OCI-LY1 (cell line): Measurements from ENCODE around the gene ORAI3.

Experiments used
- H2AFZ ChIP-seq: fragments of 200-600 bp; sonication (generic), shearing (Covaris generic); 2 replicates; pipeline ENCODE4 v1.6.0; 2014; ENCODE audit warnings: antibody characterized with exemption, mild to moderate bottlenecking, low read length
- H3F3A ChIP-seq: fragments of 200-600 bp; sonication (generic), shearing (Covaris generic); 2 replicates; pipeline ENCODE4 v1.6.0; 2014; ENCODE audit warnings: mild to moderate bottlenecking, antibody characterized with exemption, low read length, moderate library complexity; ENCODE audit not compliant: insufficient read depth
- H3K27ac ChIP-seq: fragments of 200-600 bp; sonication (generic); 2 replicates; pipeline ENCODE4 v1.5.1; 2014; ENCODE audit warnings: low read length, mixed run types, mild to moderate bottlenecking, low read depth; ENCODE audit not compliant: poor library complexity, severe bottlenecking
- H3K27me3 ChIP-seq: fragments of 200-600 bp; sonication (generic); 2 replicates; pipeline ENCODE4 v1.6.0; 2014; ENCODE audit warnings: antibody characterized with exemption, mild to moderate bottlenecking, low read length, moderate library complexity; ENCODE audit not compliant: insufficient read depth
- H3K36me3 ChIP-seq: fragments of 200-600 bp; sonication (generic); 2 replicates; pipeline ENCODE4 v1.6.1; 2014; ENCODE audit warnings: mild to moderate bottlenecking, antibody characterized with exemption, low read length, moderate library complexity, mixed read lengths; ENCODE audit not compliant: insufficient read depth
- H3K4me1 ChIP-seq: fragments of 200-600 bp; sonication (generic); 2 replicates; pipeline ENCODE4 v1.5.1; 2014; ENCODE audit warnings: mild to moderate bottlenecking, low read length, moderate library complexity; ENCODE audit not compliant: insufficient read depth, severe bottlenecking
- H3K4me2 ChIP-seq: fragments of 200-600 bp; sonication (generic), shearing (Covaris generic); 2 replicates; pipeline ENCODE4 v1.6.1; 2014; ENCODE audit warnings: low read length
- H3K4me3 ChIP-seq: fragments of 200-600 bp; sonication (generic); 2 replicates; pipeline ENCODE4 v1.5.1; 2014; ENCODE audit warnings: low read length, low read depth, mild to moderate bottlenecking, mixed read lengths; ENCODE audit not compliant: poor library complexity, severe bottlenecking
- H3K79me2 ChIP-seq: fragments of 200-600 bp; shearing (Covaris generic); 2 replicates; pipeline ENCODE4 v1.6.1; 2016; ENCODE audit warnings: mixed run types, low read length, mixed read lengths; ENCODE audit not compliant: insufficient read depth
- H3K9ac ChIP-seq: fragments of 200-600 bp; sonication (generic), shearing (Covaris generic); 2 replicates; pipeline ENCODE4 v1.6.1; 2014; ENCODE audit warnings: mild to moderate bottlenecking, low read length, mixed read lengths
- H3K9me2 ChIP-seq: fragments of 200-600 bp; sonication (generic), shearing (Covaris generic); 2 replicates; pipeline ENCODE4 v1.6.1; 2014; ENCODE audit warnings: low read depth, mild to moderate bottlenecking, low read length, mixed read lengths
- H3K9me3 ChIP-seq: fragments of 200-600 bp; shearing (Covaris generic); 2 replicates; pipeline ENCODE4 v1.6.1; 2014; ENCODE audit warnings: low read length, mixed read lengths
- H4K20me1 ChIP-seq: fragments of 200-600 bp; sonication (generic), shearing (Covaris generic); 2 replicates; pipeline ENCODE4 v1.6.0; 2016; ENCODE audit warnings: mild to moderate bottlenecking, low read length; ENCODE audit not compliant: insufficient read depth
- CTCF ChIP-seq: fragments of 200-600 bp; sonication (generic), shearing (Covaris generic); IDR thresholded peaks from 2 replicates; pipeline ENCODE4 v1.5.1; 2017; ENCODE audit warnings: mild to moderate bottlenecking, antibody characterized with exemption, low read length, moderate library complexity, mixed read lengths
- EZH2 ChIP-seq: fragments of 200-600 bp; sonication (generic), shearing (Covaris generic); IDR thresholded peaks from 2 replicates; pipeline ENCODE4 v1.8.0; 2017; ENCODE audit warnings: borderline replicate concordance, mixed run types, mild to moderate bottlenecking, antibody characterized with exemption, low read length, moderate library complexity, mixed read lengths

Gene ORAI3

GRCh38 chr16:30930160-30930571, 18.7 kb upstream of the ORAI3 start:
- Histone ChIP-seq H4K20me1 (no peaks in the 10 kb centered on the region), H2AFZ (no peak overlapping the region), H3K9ac (no peak overlapping the region), H3K4me3 (no peak overlapping the region), H3F3A (no peaks in the 10 kb centered on the region), H3K27me3 (no peaks in the 10 kb centered on the region), H3K4me1 (peaks cover 12% of the 10 kb centered on the region), H3K36me3 (peaks cover 28% of the 10 kb centered on the region; the same call in 1 of the 2 replicates), H3K27ac (no peak overlapping the region), H3K4me2 (no peak overlapping the region), H3K79me2 (no peaks in the 10 kb centered on the region), H3K9me2 (no peaks in the 10 kb centered on the region), H3K9me3 (no peaks in the 10 kb centered on the region)
- no peak for TF ChIP-seq CTCF
- no peak for TF ChIP-seq EZH2

GRCh38 chr16:30931068-30931650, 17.7 kb upstream of the ORAI3 start:
- Histone ChIP-seq H2AFZ (no peak overlapping the region), H3K79me2 (no peaks in the 10 kb centered on the region), H3K27ac (no peak overlapping the region), H3K4me3 (no peak overlapping the region), H3K27me3 (no peaks in the 10 kb centered on the region), H3K4me1 (peaks cover 9% of the 10 kb centered on the region), H4K20me1 (no peaks in the 10 kb centered on the region), H3K9me2 (no peaks in the 10 kb centered on the region), H3F3A (no peaks in the 10 kb centered on the region), H3K36me3 (peaks cover 28% of the 10 kb centered on the region; the same call in 1 of the 2 replicates), H3K4me2 (no peak overlapping the region), H3K9ac (no peak overlapping the region), H3K9me3 (no peaks in the 10 kb centered on the region)
- no peak for TF ChIP-seq CTCF

- no peak overlapping the region for H3K4me3 ChIP-seq
- H3K27ac ChIP-seq: no peak overlapping the region
- no peaks in the 10 kb centered on the region for H3F3A ChIP-seq
- H3K4me1 ChIP-seq: peaks cover 13% of the 10 kb centered on the region
- H3K9me2 ChIP-seq: no peaks in the 10 kb centered on the region
- H3K79me2 ChIP-seq: no peaks in the 10 kb centered on the region
- peaks cover 30% of the 10 kb centered on the region; the same call in 1 of the 2 replicates for H3K36me3 ChIP-seq
- no peaks in the 10 kb centered on the region for H3K9me3 ChIP-seq
- H2AFZ ChIP-seq: no peak overlapping the region
- H3K27me3 ChIP-seq: no peaks in the 10 kb centered on the region
- H3K4me2 ChIP-seq: no peak overlapping the region
- H4K20me1 ChIP-seq: no peaks in the 10 kb centered on the region
- H3K9ac ChIP-seq: no peak overlapping the region
- TF ChIP-seq EZH2: no peak
- TF ChIP-seq CTCF: peak; percentile 69
Measured at GRCh38 chr16:30934827-30935557, 13.9 kb upstream of the ORAI3 start.
